Measurements from ENCODE around the gene LMNA.

- TF ChIP-seq CTCF (IDR thresholded peaks at IDR 0.05) (no peak), EZH2 (IDR thresholded peaks at IDR 0.05) (no peak), EZH2phosphoT487 (IDR thresholded peaks at IDR 0.05) (no peak)
Measured at GRCh38 chr1:156102633-156103511, 11.6 kb upstream of the LMNA start.
